DMS153 (cell line): ENCODE results near the gene PPP2R3C.
A peak's percentile ranks its signal among the peaks of the same experiment; 100 is the strongest.
"Not testable (repeated sequence)": the region's sequence is repeated elsewhere in the genome, so short reads cannot be mapped to it uniquely, and the experiment has no call there.

ENCODE experiments used
- DNase-seq: peaks from one replicate; lab custom pipeline; 2025; lab: John Stamatoyannopoulos, UW

The PPP2R3C gene

DNA sequence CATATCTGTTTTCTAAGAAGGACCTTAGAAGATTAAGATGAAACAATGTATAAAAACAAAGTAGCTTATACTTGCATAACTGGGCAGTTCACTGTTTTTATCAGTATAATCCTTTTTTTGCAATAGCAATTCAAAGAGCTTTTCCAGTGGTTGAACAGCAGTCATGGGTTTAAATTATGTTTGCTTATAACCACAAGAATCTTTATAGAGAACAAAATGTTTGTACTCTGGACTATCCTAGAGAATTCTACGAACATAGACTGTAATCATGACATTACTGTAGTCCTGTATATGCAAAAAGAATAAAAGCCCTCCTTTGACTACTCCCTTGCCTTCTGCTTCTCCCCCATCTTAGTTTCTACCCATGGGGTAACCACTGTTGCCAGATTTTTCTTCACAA is 70.0 kb downstream of the PPP2R3C start:
- DNase-seq = no peak

DNA sequence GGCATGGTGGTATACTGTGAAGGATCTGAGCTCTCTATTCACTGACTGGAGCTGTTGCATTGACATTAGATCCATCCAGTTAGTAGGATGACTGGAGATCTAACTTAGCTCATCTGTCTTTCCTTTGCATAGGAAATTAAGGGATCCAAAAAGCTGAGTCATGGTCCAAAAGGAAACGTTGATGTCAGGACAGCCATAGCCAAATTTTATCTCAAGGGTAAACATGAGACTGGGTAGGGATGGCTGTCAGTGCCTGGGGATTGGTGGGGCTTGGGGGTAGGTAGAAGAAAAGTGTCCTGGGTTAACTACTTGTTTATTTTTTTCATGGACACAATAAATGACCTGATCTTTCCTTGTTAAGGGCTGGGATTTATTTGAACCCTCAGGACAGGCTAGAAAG is 71.1 kb downstream of the PPP2R3C start:
- DNase-seq = no peak

DNA sequence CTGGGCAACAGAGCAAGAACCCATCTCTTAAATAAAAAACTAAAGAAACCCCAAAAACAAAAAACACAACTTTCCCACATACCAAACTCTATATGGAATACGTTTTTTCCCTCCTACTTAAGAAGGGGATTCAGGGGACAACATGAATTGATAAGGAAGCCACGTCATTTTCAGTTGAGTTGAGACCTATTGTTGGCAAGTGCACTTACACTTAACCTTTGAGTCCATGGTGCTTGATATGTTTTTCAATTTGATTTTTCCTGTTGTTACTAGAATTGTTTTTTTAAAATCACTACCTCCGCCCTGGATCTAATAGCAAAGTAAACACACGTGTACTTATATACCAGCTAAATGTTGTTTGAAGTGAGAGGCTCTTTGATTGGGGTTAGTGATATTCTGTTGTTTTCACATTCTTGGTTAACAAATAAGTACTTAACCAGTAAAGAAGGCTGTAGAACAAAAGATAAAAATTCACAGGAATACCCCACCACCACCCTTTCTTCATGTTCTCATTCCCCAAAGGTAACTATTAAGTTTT is 73.7 kb downstream of the PPP2R3C start:
- no peak for DNase-seq

DNA sequence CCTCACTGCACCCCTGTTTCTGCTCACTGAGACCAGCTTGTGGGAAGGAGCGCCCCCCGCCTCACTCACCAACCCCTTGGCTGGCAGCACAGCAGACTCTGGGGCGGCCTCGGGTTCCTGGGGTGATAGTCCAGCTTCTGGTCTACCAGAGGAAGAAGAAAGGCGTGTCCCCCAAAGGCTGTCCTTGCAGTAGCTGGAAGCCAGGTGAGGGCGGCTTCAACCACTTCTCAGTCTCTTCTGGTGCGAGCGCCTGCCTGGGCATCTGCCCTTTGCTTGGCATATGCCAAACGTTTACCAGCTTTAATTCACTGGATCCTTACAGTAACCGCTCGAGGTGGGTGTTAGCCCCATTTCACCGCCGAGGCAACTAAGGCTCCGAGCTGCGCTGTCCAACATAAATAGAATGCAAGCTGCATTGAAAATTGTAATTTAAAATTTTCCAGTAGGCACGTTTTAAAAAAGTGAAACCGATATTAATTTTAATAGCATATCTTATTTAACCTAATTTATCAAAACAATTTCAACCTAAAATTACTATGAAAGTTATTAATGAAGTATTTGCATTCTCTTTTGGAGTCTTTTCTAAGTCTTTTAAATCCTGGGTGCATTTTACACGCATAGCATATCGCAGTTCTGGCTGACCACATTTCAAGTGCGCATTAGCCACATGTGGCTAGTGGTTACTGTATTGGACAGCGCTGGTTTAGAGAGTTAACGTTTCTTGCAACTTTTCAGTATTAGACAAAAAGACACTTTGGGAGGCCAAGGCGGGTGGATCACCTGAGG is 74.8 kb downstream of the PPP2R3C start:
- DNase-seq = no peak

DNA sequence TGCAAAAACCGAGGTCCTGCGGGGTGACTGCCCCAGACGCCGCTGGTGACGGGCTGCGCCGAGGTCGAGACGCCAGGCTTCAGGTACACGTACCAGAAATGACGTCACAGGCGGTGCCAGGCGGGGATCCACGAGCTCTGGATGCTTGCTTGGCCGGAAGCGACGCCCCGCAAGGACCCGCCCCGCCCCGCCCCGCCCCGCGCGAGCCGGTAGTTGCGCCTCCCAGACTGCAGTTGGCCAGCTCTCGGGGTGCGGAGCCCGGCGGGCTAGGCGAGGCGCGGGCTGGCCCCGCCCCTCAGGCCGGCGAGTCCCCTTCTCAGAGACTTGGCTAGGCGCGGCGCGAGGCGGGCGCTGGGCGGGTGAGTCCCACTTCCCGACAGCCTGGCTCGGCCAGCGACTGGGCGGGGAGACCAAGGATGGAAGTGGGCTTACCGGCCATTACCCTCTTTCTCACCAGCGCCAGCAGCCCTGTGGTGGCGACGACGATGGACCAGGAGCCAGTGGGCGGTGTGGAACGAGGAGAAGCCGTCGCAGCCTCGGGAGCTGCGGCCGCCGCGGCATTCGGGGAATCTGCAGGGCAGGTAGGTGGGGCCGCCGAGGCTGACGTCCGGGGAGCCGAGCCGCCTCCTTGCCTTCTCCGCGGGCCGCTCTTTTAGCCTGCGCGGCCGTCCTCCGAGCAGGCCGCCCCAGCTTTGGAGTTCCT is 75.6 kb downstream of the PPP2R3C start, which contains the start of gene FAM177A1:
Gene FAM177A1, plus strand, starts transcription at position 225 of the 703 bp plus-strand sequence. Its CDS starts 192 bp downstream, at position 417.
- DNase-seq = peak; percentile 93

DNA sequence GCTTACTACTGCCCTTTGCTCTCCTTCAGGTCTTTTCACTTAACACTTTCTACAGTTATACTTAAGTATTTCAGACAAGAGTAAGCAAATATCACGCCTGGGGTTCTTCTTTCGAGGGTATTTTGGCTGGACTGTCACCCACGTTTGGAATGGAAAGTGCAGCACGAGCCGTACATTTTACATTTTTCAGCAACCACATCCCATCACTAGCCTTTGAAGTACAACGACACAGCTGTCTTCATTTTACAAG is 76.1 kb downstream of the PPP2R3C start:
- no peak for DNase-seq

DNA sequence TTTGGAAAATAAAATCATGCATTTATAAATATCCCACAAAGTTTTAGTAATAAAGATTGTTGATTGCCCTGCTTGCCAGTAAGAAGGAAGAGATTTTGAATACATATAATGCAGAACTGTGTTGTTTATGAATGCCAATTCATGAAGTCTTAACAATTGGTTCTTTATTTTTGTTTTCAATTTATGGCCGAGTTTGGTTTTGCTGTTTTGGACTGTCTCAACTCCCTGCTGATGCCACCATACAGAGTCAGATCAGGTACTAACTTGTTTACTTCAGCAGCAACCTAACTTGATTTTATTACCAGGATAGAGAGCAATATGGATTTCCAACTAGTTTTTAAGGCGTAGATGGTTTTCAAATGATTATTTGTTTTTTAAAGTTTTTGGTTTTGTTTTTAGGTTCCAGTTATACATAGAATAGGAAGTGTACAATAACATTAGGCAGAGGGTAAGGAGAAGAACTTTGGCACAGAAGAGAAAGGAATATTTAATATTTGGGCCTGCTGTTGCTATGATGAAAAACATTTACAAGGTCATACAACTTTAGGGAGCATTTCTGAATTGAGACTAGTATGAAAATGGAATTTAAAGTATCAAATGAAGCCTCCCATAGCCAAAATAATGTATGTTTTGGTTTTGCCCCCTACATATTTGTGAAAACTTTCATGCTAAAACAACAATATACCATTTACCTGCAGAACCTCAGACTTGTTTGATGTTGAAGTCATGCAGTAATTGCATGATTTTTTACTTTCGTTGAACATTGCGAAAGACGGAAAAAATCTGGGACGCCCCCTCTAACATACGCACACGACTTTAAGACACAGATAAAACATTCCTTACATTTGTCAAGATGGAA is 76.6 kb downstream of the PPP2R3C start:
- no peak for DNase-seq

DNA sequence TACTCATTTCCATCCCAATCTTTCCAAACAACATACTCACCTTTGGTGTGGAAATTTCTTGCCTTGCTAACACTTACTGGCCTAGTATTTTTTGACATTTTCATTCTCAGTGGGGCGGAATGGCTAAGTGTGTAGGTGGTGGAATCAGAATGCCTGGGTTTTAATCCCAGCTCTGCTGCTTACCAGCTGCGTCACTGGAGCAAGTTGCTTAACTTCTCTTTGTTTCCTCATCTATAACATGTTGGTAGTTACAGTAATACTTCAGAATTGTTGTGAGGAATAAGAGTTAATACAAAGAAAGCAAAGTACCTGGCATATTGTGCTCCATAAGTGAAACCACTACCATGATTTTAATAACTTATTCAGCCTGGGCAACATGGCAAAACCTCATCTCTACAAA is 78.7 kb downstream of the PPP2R3C start:
- no peak for DNase-seq

DNA sequence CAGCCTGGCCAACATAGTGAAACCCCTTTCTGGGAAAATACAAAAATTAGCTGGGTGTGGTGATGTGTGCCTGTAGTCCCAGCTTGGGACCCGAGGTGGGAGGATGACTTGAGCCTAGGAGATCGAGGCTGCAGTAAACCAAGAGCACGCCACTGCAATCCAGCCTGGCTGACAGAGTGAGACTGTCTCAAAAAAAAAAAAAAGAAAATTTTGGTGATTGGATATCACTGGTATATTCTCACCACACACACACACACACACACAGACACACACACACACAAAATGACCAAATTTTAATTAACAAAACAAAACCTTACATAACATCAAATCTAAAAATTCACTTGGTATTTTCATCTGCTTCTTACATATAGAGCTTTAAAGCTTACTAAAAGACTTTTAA is 79.2 kb downstream of the PPP2R3C start:
- no peak for DNase-seq

DNA sequence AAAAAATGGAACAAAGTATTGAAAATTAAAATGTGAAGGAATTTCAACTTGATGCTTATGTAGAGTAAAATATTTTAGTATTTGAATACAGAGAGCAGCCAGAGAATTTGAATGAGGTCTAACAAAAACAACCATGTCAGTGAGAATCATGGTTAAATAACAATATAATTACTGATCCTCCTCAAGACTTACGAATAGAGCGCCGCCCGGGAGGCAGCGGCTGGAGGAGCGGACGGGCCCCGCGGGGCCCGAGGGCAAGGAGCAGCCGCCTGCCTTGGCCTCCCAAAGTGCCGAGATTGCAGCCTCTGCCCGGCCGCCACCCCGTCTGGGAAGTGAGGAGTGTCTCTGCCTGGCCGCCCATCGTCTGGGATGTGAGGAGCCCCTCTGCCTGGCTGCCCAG is 83.5 kb downstream of the PPP2R3C start:
- not testable (repeated sequence) for DNase-seq
